GM20000 (cell line): ENCODE data around the gene GJC3.
"Not testable (repeated sequence)": the region's sequence is repeated elsewhere in the genome, so short reads cannot be mapped to it uniquely, and the experiment has no call there.

Source experiments
- DNase-seq: peaks from one replicate; pipeline ENCODE4 v3.0.0; 2012; ENCODE audit warnings: low spot score
- TF ChIP-seq, protein P1 (sequence below): IDR thresholded peaks from 2 replicates; pipeline ENCODE4 v1.5.1; 2012; ENCODE audit warnings: mild to moderate bottlenecking, control low read depth; ENCODE audit errors: extremely low read depth, missing control alignments

The GJC3 gene

DNA sequence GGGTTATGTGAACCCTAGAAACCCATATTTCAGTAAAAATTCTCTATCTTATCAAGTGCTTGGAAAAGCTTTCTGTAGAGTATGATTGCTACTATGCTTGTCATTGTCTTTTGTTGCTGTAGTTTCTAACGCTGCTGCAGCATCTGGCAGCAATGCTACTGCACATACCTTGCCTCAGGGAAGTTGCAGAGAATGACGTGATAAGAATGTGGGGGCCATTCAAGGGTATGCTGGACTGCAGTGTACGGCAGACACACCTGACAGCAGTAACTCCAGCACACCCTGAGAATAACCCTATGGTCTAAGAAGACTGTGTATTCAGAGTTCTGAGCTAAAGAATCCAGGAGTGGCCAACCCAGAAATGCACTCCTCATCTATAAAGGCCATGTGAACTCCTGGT lies 30.6 kb downstream of the GJC3 start:
- DNase-seq: no peak
- TF ChIP-seq, protein P1, sequence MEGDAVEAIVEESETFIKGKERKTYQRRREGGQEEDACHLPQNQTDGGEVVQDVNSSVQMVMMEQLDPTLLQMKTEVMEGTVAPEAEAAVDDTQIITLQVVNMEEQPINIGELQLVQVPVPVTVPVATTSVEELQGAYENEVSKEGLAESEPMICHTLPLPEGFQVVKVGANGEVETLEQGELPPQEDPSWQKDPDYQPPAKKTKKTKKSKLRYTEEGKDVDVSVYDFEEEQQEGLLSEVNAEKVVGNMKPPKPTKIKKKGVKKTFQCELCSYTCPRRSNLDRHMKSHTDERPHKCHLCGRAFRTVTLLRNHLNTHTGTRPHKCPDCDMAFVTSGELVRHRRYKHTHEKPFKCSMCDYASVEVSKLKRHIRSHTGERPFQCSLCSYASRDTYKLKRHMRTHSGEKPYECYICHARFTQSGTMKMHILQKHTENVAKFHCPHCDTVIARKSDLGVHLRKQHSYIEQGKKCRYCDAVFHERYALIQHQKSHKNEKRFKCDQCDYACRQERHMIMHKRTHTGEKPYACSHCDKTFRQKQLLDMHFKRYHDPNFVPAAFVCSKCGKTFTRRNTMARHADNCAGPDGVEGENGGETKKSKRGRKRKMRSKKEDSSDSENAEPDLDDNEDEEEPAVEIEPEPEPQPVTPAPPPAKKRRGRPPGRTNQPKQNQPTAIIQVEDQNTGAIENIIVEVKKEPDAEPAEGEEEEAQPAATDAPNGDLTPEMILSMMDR: no peak

DNA sequence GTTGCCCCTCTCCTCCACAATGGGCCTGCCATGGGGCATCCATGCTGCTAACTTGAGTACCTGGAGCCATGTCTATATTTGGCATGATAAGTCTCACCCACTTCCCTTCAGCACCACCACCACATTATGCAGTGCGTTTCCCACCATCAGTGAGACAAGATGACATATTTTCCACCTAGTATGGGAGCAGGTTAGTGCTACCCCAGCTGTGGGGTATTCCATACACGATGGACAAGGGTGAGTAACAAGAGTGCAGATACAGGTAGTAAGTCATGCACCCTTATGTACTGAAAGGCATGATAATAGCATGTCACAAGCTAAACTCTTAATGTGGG lies 31.4 kb downstream of the GJC3 start:
- no peak for DNase-seq
- TF ChIP-seq, protein P1: no peak

GRCh38 chr7:99897322-99898022 lies 31.9 kb downstream of the GJC3 start:
- no peak for DNase-seq
- TF ChIP-seq, protein P1: no peak

DNA sequence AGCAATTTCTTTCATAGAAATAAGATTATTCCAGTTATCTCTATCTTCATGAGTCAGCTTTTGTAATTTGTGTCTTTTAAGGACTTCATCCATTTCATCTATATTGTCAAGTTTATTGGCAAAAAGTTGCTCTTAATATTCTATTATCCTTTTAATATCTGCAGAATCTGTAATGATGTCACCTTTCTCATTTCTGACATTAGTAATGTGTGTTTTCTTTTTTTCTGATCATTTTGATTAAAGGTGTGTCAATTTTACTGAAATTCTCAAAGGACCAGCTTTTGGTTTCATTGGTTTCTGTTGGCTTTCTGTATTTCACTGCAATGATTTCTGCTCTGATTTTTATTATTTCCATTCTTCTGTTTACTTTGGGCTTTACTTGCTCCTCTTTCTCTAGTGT lies 34.7 kb downstream of the GJC3 start:
- TF ChIP-seq, protein P1: no peak
- no peak for DNase-seq

- TF ChIP-seq, protein P1: no peak
- DNase-seq: no peak
These were observed 36.1 kb downstream of the GJC3 start for GRCh38 chr7:99893280-99893679.

DNA sequence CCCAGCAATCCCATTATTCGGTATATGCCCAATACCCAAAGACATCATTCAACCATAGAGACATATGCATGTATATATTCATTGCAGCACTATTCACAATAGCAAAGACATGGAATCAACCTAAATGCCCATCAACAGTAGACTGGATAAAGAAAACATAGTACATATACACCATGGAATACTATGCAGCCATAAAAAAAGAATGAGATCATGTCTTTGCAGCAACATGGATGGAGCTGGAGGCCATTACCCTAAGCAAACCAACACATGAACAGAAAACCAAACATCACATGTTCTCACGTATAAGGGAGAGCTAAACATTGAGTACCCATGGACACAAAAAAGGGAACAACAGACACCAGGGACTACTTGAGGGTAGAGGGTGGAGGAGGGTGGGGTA lies 39.1 kb downstream of the GJC3 start:
- not testable (repeated sequence) for DNase-seq

DNA sequence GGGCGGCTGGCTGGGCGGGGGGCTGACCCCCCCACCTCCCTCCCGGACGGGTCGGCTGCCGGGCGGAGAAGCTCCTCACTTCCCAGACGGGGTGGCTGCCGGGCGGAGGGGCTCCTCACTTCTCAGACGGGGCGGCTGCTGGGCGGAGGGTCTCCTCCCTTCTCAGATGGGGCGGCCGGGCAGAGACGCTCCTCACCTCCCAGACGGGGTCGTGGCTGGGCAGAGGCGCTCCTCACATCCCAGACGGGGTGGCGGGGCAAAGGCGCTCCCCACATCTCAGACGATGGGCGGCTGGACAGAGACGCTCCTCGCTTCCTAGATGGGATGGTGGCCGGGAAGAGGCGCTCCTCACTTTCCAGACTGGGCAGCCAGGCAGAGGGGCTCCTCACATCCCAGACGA lies 41.1 kb downstream of the GJC3 start:
- DNase-seq: not testable (repeated sequence)

GRCh38 chr7:99881370-99881769 lies 48.0 kb downstream of the GJC3 start:
- TF ChIP-seq, protein P1: no peak
- no peak for DNase-seq
